HG03442 (cell line): ENCODE measurements around the gene TNRC6C.

Experiments
- ATAC-seq: cut with Tn5 transposase; IDR thresholded peaks from one replicate; pipeline ENCODE4 v1.9.1; 2021; ENCODE audit warnings: mild to moderate bottlenecking, moderate library complexity; ENCODE audit not compliant: unreplicated experiment

Gene TNRC6C

DNA sequence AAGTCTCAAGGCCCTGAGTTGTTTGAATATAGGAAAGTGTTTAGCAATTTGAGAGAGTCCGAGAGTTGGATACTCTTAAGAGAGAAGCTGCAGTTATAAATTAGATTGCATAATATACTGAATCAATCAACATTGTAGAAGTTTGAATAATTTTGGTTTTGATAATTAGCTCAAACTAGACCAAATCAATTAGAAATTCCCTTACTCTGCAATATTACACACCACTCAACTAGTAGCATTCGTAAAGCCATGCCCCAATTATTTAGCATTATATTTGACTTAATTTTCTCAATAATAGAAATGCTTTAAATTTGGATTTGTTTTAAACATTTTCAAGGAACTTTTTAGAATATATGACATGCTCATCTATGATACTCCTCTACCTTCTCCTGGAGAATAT, 49.1 kb downstream of the TNRC6C start:
- ATAC-seq, result no peak

DNA sequence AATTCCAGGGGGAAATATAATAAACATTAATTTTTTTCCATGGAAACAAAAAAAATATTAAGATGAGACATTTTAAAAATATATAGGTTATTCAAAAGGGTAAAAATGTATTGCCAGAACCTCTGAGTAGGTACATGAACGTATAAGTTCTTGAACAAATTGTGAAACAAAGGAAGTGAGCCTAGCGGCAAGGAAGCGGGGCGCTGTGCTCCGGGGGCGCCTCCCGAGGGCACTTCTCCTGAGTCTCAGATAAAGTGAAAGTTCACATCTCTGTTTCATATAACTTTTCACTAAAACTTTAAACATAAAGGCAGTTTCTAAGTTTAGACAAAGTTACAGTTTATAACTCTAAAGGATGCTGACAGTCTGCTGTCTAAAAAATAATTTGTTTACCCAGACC, 52.3 kb downstream of the TNRC6C start:
- no peak for ATAC-seq

DNA sequence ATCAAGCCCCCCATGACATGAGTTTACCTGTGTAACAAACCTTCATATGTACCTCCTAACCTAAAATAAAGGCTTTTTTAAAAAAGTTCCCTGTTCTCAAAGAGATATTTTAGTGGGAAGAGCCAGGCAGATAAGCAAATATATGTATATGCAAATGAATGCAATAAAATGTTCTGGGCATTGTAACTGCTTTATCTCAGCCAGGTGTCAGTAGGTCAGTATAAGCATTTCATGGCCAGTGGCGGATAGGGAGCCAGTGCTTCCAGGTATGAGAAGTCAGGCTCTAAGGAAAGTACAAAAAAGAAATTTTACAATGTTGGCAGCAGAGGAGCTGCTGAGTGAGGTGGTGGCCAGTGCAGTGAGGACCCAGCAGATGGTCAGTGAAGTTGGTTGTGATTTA, 53.9 kb downstream of the TNRC6C start:
- no peak for ATAC-seq

DNA sequence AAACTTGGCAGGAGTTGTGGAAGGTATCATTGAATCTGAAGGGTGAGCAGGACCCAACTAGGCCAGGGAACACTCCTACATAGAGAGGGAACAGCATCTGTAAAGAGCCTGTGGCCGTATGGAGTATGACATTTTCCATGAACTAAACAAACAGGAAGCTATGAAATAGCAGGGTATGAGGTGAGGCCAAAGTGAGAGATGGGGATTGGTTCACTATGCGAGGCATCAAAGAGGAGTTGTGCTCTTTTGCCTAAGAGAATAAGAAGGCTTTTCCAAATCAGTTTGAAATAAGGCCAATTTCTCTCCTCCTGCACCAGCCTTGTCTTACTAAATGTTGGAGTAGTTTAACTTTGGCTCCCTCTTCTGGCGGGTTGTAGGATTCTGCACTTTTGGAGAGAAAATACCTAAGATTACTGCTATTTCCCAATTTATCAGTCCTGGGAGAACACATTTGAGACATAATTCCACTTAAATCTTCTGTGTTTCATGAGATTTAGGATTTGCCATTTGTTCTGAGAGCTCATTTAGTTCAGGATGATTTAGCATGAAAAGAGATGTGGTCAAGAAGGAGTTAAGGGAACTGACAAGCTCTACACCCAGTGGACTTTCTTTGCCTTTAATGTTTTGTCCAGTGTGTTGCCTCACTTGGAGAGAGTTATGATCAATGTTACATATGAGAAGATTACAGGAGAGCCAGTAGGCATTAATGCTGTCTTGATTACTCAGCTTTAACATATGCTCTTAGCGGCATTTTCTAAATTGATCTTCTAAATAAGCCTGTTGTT, 55.4 kb downstream of the TNRC6C start:
- no peak for ATAC-seq

DNA sequence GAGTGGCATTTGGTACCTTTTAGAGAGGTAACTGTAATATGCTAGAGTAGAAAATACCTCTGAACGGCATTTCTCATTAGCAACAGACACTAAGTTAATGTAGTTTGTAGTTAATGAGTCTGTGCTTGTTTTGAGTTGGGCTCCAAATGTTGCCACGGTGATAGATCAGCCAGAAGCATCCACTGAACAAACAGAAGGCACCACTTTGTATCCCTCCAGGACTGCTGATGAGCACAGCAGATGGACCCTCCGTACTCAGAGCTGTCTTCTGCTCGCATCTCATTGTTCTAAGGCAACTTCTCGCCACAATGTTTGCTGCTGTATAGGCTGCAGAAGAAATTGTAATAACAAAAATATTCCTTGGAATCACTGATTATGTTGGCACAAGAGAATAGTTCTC, 56.1 kb downstream of the TNRC6C start:
- ATAC-seq, result no peak

DNA sequence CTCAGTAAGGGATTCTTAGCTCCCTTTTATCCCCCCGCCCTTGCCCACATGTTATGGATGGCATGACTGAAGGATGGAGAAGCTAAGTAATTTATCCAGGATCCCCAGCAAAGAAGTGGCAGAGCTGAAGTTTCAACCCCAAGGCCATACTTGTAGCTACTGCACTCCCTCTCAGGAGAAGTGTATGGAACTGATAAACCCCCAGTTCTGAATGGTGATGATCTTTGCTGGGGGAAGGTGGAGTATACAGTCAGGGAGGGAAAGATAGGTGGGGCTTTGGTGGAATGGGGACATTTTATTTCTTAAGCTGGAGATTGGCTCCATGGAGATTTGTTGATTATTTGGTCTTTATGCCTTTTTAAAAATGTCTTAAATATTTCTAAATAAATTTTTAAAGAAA, 58.3 kb downstream of the TNRC6C start:
- ATAC-seq, result no peak

DNA sequence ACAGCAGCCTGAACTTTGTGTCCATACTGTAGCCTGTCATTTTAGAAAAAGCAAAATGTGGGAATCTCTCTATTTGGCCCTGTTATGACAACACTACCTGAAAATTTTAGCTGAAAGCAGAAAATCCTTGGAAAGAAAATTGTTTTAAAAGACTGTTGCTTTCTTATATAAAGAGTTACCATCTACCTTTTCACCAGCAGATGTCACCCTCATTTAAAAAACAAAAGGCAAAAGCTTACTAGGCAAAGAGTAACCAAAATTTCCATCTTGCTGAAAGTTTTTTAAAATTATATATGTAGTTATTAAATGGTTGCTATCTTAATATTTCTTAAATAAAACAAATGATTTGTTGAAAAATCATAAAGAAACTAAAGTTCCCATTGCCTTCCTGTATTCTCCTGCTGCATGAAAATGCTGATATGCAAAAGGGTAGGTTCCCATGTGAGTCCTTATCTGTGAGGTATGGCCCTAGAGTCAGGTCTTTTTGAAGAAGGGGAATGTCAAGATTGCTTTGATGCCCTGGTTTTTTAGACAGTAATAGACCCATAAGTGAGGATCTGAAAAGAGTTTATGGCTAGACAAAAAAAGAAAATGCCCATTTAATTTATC, 61.0 kb downstream of the TNRC6C start:
- no peak for ATAC-seq

DNA sequence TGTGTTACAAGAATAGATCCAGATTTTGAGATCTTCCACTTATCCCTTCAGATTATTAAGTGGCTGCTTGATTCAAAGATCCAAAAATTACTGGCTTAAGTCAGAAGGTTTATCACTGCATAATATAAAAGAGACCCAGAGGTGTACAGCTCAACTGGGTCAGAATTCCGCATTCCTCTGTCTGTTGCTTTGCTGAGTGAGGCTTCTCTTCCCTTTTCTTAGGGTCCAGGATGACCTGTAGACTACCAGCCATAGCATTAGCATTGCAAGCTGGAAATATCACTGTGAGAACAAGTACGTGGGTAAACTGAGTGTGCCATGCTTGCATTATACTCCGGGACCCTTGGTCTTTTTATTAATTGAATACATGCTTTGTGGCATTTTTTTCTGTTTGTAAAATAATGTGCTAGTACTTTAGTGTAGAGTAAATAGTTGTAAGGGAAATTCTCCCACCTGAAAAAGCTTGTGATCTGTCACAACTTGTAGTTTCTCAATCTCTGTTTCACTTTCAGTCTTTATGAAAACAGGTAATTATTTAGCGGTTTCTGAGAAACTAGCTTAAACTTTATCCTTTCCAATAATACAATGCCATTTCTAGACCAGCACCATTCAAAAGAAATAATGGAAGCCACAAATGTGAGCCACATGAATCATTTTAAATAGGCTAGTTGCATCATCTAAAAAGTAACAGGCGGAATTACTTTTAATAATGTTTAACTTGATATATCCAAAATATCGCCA, 61.6 kb downstream of the TNRC6C start:
- ATAC-seq, result no peak

DNA sequence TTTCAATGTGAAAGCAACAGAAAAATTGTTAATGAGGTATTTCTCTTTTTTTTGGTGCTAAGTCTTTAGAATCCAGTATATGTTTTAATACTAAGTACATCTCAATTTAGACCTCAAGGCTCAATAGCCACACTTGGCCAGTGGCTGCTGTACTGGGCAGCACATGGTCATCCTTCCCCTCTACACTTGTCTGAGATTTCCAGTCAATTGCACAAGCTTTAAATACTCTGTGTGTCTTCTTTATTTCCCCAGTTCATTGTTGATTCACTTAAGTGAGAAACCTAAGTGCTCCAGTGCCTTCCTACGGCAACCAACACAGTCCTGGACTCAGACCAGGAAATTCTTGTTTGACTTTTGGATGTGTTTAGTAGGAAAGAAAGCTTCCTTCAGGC, 62.2 kb downstream of the TNRC6C start:
- no peak for ATAC-seq

DNA sequence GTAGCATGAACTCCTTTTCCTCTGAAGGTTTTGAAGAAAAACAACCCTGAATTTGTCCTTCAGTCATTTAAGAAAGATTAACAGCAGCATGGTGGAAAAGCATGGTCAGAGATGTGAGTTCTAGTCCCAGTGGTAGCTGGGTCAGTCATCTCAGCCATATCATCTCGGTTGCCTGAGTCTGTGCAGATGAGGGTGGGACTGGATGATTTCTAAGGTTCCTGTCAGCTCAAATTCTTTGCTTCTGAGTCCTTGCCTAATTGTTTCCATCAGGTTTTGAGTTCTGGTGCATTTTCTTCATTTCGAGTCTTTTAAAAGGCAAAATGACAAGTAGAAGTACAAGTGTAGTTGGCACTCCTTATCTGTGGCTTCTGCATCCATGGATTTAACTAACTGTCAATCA, 63.9 kb downstream of the TNRC6C start:
- no peak for ATAC-seq

DNA sequence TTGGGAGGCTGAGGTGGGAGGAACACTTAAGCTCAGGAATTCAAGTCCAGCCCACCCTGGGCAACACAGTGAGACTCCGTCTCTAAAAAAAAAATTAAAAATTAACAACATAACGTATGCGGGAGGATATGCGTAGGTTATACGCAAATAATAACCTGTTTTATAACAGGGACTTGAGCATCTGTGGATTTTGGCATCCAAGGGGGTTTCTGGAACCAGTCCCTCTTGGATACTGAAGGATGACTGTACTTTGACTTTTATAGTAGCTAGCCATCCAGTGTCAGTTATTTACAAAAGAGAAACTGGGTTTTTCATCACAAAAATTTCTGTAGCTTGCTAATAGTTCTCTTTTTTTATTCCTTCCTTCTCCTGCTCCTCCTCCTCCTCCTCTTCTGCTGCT, 64.5 kb downstream of the TNRC6C start:
- no peak for ATAC-seq

DNA sequence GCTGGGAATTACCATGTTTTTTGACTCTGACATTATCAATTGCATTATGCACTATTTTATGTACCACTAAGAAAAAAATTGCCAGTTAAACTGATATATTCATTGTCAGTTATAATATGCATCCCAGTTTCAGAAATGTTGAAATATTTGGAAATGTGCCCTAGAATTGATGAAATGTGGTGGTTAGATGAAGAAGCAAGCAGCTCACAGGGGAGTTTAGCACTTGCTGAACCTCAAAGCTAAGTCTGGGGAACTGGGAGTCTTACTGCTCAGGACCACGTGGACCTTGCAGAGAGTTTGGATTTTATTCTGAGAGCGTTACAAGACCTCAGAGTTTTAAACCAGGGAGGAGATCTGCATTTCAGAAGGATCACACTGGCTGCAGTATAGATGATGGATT, 67.9 kb downstream of the TNRC6C start:
- ATAC-seq, result no peak

DNA sequence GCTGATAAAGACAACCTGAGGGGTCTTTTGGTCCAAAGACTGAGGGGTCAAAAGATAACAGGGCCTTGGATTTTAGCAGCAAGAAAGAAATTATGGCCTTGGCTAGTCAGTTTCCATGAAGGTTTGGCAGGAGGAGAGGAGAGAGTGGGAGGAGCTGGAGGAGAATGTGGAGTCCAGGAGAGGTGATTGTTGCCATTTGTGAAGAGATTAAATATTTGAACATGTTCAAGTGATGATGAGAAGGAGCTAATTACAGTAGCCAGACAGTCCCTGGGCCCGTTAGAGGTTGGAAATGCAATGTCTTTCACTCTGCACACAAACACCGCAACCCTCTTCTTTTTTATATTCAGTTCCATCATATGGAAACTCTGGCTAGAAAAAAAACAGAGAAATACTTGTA, 68.6 kb downstream of the TNRC6C start:
- ATAC-seq, result no peak

DNA sequence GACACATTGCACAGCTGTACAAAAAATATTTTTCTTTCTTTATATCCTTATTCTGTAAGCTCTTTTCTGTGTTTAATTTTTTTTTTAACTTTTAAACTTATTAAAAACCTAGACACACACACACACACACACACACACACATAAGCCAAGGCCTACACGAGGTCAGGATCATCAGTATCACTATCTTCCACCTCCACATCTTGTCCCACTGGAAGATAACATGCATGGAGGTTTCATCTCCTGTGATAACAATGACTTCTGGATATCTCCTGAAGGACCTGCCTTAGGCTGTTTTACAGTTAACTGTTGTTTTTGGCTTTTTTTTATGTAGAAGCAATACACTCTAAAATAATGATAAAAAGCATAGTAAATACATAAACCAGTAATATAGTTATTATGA, 71.2 kb downstream of the TNRC6C start:
- no peak for ATAC-seq

DNA sequence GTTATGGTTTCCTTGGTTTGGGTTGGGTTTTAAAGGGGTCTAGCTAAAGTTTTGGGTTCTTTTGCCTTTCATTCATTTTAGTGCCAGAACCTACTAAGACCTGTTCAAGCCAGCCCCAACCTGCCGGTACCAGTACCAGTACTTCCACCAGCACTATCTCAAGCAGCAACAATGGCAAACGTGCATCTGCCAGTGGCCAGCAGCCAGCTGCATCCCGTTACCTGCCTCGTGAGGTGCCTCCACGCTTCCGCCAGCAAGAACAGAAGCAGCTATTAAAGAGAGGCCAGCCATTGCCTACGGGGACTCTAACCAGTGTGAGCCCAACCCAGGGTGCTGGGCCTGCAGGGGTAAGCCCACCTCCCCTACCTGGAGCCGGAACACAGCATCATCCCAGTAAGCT, 72.9 kb downstream of the TNRC6C start:
- ATAC-seq, result no peak

DNA sequence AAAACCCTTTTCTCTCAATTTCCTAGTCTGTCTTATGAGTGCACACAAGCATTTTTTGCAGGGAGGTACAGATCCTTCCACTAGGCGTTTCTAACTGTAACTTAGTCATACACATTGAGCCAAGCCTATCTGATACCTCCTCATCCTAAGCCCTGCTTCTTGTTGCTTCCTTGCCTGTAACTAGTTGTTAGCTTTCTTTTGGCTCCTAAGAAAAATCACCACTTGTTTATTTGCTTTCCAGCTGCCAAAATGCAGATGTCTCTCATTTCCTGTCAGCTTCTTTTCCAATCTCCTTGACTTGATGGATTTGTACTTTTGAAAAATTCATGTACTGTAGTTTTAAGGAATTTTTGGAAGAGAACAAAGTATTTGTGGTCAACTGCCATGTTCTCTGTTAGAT, 73.7 kb downstream of the TNRC6C start:
- no peak for ATAC-seq

DNA sequence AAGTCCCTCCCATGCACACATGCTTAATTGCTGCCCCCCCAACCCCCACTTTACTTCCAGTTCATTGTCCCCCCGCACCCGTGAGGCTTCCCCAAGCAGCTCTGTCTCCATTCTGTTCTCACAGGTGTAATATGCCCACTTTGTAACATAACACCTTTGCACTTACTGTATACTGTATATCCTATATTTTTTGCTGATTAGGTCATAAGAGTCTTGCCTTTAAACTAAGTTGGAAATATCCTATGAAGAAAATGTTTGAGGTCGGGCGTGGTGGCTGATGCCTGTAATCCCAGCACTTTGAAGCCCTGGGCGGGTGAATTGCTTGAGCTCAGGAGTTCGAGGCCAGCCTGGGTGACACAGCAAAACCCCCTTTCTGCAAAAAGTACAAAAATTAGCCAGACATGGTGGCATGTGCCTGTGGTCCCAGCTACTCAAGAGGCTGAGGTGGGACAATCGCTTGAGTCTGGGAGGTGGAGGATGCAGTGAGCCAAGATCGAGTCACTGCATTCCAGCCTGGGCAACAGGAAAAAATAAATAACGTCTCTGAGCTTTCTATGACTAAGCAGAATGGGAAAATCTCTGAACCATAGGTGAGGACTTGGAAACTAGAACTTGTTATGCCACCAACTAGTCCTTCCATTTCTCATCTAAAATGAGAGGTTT, 76.1 kb downstream of the TNRC6C start:
- ATAC-seq, result no peak

DNA sequence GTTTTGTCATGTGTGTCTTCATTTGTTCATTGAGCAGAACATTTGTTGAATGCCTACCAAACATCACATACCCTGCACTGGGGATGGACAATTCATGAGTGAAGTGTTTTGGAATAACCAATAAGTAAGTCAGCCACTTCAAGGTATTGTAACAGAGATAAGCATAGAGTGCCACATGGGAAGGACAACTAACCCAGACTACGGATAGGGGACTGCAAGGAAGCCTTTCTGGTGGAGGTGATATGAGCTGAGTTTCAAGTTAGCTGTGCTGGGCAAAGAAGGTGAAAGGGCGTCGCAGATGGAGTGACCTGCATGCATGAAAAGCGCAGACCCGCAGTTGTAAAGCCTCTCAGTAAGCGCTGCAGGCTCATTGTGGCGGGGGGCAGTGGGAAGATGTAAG, 78.8 kb downstream of the TNRC6C start:
- ATAC-seq, result no peak

DNA sequence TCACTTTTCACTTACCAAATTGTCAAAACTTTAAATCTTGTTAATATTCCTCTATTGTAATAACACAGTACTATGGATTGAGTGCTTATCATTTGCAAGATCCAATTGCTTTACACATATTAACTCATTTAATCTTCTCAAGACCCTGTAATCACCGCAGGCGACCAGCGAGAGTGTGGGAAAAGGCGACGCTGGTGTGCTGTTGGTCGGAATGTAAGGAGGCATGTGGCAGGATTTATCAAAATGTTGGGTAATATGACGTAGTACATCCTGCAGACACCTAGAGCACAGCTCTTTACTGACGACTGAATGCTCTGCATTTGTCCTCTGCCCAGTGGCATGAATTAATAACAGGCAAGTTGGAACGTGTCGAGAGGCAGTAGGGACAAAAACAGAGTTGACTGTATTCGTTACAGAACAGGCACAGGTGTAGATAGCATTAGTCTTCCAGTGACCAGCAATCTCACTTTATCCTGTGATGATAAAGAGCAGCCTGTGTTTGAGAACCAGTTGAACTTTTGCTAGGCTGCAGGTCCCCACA, 80.3 kb downstream of the TNRC6C start:
- no peak for ATAC-seq

DNA sequence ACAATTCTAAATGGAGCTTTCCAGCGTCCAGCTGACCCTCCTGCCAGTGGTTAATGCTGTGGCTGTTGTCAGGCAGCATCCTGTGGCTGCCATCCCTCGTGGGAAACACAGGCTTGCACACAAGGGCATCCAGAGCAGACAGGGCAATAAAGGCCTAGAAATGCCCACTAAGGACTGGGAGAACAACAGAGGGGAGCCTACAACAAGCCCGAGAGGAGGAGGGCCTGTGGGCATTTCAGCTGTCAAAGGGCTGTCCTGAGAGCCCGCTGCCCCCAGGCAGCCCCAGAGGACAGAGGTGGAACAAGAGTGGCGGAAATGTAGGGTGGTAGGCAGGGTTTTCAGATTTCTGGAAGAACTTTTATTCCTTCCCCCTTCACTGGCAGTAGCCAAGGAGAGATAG, 81.1 kb downstream of the TNRC6C start:
- ATAC-seq, result no peak
